Measurements from ENCODE around the gene NDUFV2.

- TF ChIP-seq, protein P1, sequence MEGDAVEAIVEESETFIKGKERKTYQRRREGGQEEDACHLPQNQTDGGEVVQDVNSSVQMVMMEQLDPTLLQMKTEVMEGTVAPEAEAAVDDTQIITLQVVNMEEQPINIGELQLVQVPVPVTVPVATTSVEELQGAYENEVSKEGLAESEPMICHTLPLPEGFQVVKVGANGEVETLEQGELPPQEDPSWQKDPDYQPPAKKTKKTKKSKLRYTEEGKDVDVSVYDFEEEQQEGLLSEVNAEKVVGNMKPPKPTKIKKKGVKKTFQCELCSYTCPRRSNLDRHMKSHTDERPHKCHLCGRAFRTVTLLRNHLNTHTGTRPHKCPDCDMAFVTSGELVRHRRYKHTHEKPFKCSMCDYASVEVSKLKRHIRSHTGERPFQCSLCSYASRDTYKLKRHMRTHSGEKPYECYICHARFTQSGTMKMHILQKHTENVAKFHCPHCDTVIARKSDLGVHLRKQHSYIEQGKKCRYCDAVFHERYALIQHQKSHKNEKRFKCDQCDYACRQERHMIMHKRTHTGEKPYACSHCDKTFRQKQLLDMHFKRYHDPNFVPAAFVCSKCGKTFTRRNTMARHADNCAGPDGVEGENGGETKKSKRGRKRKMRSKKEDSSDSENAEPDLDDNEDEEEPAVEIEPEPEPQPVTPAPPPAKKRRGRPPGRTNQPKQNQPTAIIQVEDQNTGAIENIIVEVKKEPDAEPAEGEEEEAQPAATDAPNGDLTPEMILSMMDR (IDR thresholded peaks at IDR 0.05) = no peak
- TF ChIP-seq POLR2A (IDR thresholded peaks at IDR 0.05) = no peak
Measured at GRCh38 chr18:9055626-9056025, 46.9 kb upstream of the NDUFV2 start.

Measured in Peyer's patch (tissue), 4 donors.